Activated naive CD8-positive, alpha-beta T cell treated with anti-CD3 and anti-CD28 coated beads, Interleukin-2, amount 50 U/mL, for 24 hours (primary cell): ENCODE data around the gene AZIN2.
"Not testable (repeated sequence)": the region's sequence is repeated elsewhere in the genome, so short reads cannot be mapped to it uniquely, and the experiment has no call there.

ENCODE experiments used
- ATAC-seq: fragments of 150-1000 bp; cut with Tn5 transposase; one replicate; pipeline ENCODE4 v1.10.0; 2021
- DNase-seq: peaks from one replicate; pipeline ENCODE4 v3.0.0; 2021
- H3K27ac Mint-ChIP-seq: one replicate; pipeline ENCODE4 v1.8.0; 2021; ENCODE audit warnings: mild to moderate bottlenecking, mixed read lengths
- H3K27me3 Mint-ChIP-seq: one replicate; pipeline ENCODE4 v1.8.0; 2021; ENCODE audit warnings: mixed read lengths
- H3K36me3 Mint-ChIP-seq: one replicate; pipeline ENCODE4 v1.8.0; 2021; ENCODE audit warnings: low read depth, mixed read lengths
- H3K4me1 Mint-ChIP-seq: one replicate; pipeline ENCODE4 v1.8.0; 2021; ENCODE audit warnings: mixed read lengths
- H3K4me3 Mint-ChIP-seq: one replicate; pipeline ENCODE4 v1.8.0; 2021; ENCODE audit warnings: mild to moderate bottlenecking, moderate library complexity, mixed read lengths
- H3K9me3 Mint-ChIP-seq: one replicate; pipeline ENCODE4 v1.8.0; 2021; ENCODE audit warnings: mixed read lengths

Gene AZIN2

GRCh38 chr1:33122483-33123178 is 41.7 kb downstream of the AZIN2 start:
- H3K4me1 Mint-ChIP-seq = peaks cover 16% of the 10 kb centered on the region
- peaks cover 14% of the 10 kb centered on the region for H3K36me3 Mint-ChIP-seq
- H3K4me3 Mint-ChIP-seq = no peak overlapping the region
- no peak for DNase-seq
- no peaks in the 10 kb centered on the region for H3K27me3 Mint-ChIP-seq
- H3K27ac Mint-ChIP-seq = no peak overlapping the region
- peaks cover 4% of the 10 kb centered on the region for H3K9me3 Mint-ChIP-seq
- no peak for ATAC-seq

DNA sequence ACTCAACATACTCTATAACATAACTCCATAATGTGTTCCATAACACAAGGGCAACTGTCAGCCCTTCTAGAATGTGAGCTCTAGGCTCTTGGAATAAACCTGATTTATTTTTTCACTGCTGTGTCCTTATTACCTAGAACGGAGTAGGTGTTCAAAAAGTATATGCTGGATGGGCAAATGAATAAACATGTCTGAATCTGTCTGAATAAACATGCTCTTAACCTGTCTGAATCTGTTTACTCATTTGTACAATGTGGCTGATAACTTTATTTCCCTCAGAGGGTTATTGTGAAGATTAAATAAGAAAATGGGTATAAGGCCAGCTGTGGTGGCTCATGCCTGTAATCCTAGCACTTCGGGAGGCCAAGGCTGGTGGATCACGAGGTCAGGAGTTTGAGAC is 42.3 kb downstream of the AZIN2 start:
- H3K27ac Mint-ChIP-seq = no peak overlapping the region
- peaks cover 4% of the 10 kb centered on the region for H3K9me3 Mint-ChIP-seq
- peaks cover 18% of the 10 kb centered on the region for H3K4me1 Mint-ChIP-seq
- H3K4me3 Mint-ChIP-seq = no peak overlapping the region
- DNase-seq (no peak), ATAC-seq (no peak)
- H3K36me3 Mint-ChIP-seq = peaks cover 14% of the 10 kb centered on the region
- H3K27me3 Mint-ChIP-seq = no peaks in the 10 kb centered on the region

GRCh38 chr1:33124647-33125046 is 43.7 kb downstream of the AZIN2 start:
- not testable (repeated sequence) for H3K4me3 Mint-ChIP-seq, H3K27ac Mint-ChIP-seq, H3K27me3 Mint-ChIP-seq, DNase-seq, ATAC-seq, H3K9me3 Mint-ChIP-seq
- peaks cover 14% of the 10 kb centered on the region for H3K36me3 Mint-ChIP-seq
- peaks cover 31% of the 10 kb centered on the region for H3K4me1 Mint-ChIP-seq

GRCh38 chr1:33126411-33127000 is 45.6 kb downstream of the AZIN2 start:
- peaks cover 44% of the 10 kb centered on the region for H3K4me1 Mint-ChIP-seq
- DNase-seq (no peak), ATAC-seq (peak; percentile 9)
- peak overlapping the region; percentile 93 for H3K27ac Mint-ChIP-seq
- H3K36me3 Mint-ChIP-seq = peaks cover 14% of the 10 kb centered on the region
- no peaks in the 10 kb centered on the region for H3K27me3 Mint-ChIP-seq
- H3K9me3 Mint-ChIP-seq = peaks cover 4% of the 10 kb centered on the region
- peak overlapping the region; percentile 92 for H3K4me3 Mint-ChIP-seq

DNA sequence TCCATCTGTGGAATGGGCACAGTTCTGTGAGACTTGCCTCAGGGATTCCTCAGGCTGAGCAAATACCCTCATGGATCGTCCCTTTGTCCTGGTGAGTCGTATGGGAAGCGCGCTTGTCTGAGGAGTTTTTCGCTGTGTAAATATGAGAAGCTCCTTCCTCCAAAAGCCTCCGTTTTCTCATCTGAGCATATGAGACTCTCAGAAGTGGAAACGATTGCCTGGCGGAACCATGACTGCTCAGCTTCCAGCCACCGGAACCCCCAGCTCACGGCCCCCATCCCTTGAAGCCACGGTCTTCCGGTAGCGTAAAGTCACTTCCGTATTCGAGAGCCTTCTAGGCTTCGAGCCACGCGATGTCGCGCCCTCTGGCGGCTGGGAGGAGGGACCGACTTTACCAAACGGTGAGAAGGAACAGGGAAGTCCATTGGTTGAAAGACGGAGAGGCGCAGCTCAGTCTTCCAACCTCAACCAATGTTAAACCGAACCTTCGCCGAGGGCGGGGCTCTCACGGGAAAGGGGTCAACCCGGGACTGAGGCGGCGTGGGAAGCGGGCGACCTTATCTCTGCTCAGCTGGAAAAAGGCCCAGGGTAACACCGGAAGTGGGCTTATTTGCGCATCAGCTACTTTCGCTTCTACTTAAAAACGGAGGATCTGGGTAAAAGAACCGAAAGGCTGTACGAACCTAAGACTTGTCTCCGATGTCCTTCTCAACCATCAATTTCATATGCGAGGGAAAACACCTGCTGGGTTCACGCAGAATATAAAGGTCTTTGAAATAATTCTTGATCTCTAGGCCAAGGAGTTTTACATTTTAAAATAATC is 46.3 kb downstream of the AZIN2 start:
- peak; percentile 99 for DNase-seq
- H3K27me3 Mint-ChIP-seq = no peaks in the 10 kb centered on the region
- H3K27ac Mint-ChIP-seq = peak overlapping the region; percentile 93
- peaks cover 48% of the 10 kb centered on the region for H3K4me1 Mint-ChIP-seq
- peaks cover 14% of the 10 kb centered on the region for H3K36me3 Mint-ChIP-seq
- peak overlapping the region; percentile 92 for H3K4me3 Mint-ChIP-seq
- peak; percentile 95 for ATAC-seq
- H3K9me3 Mint-ChIP-seq = peaks cover 4% of the 10 kb centered on the region

DNA sequence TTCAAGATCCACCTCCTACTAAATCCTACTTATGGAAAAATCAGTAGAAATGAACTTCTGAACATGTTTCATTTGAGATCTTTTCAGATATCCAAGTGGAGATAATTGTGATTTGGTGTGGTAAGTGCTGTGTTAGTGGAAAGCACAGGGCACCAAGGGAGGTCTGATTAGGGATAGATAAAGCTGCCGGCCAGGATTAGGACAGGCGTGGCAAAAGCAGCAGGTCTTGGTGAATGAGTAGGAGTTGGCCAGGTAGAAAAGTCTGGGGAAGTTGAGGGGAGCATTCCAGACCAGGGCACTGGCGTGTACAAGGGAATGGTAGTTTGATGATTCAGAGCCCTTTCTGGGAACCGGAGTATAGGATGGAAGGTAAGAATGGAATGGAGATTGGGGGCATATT is 47.8 kb downstream of the AZIN2 start:
- H3K9me3 Mint-ChIP-seq = peaks cover 4% of the 10 kb centered on the region
- H3K27ac Mint-ChIP-seq = peak overlapping the region; percentile 0
- DNase-seq (no peak), ATAC-seq (no peak)
- no peaks in the 10 kb centered on the region for H3K27me3 Mint-ChIP-seq
- H3K36me3 Mint-ChIP-seq = peaks cover 14% of the 10 kb centered on the region
- peak overlapping the region; percentile 92 for H3K4me3 Mint-ChIP-seq
- peaks cover 53% of the 10 kb centered on the region for H3K4me1 Mint-ChIP-seq

DNA sequence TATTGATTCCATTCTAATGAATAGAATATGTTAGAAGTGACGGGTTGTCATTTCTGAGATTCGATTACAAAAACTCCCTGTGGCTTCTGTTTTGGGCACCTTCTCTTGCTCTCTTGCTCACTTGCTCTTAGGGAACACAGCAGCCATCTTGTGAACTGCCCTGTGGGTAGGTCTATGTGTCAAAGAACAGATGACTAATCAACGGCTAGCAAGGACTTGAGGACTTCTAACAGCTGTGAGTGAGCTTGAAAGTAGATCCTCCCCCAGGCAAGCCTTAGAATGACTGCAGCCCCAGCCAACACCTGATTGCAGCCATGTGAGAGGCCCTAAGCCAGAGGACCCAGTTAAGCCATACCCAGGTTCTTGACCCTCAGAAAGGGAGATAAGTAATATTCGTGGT is 49.3 kb downstream of the AZIN2 start:
- Mint-ChIP-seq H3K4me3 (no peak overlapping the region), H3K27ac (no peak overlapping the region), H3K9me3 (peaks cover 2% of the 10 kb centered on the region), H3K4me1 (peaks cover 51% of the 10 kb centered on the region), H3K27me3 (no peaks in the 10 kb centered on the region), H3K36me3 (peaks cover 8% of the 10 kb centered on the region)
- DNase-seq (peak; percentile 21), ATAC-seq (peak; percentile 22)

- H3K27me3 Mint-ChIP-seq = no peaks in the 10 kb centered on the region
- H3K27ac Mint-ChIP-seq = no peak overlapping the region
- H3K4me1 Mint-ChIP-seq = peaks cover 42% of the 10 kb centered on the region
- no peaks in the 10 kb centered on the region for H3K9me3 Mint-ChIP-seq
- DNase-seq (no peak), ATAC-seq (no peak)
- H3K4me3 Mint-ChIP-seq = no peak overlapping the region
- peaks cover 2% of the 10 kb centered on the region for H3K36me3 Mint-ChIP-seq
Observed at GRCh38 chr1:33131191-33131590, 50.2 kb downstream of the AZIN2 start.

GRCh38 chr1:33132549-33132948 is 51.6 kb downstream of the AZIN2 start:
- Mint-ChIP-seq H3K9me3 (no peaks in the 10 kb centered on the region), H3K36me3 (no peaks in the 10 kb centered on the region), H3K27ac (peak overlapping the region; percentile 59), H3K4me3 (no peak overlapping the region), H3K4me1 (peaks cover 37% of the 10 kb centered on the region), H3K27me3 (no peaks in the 10 kb centered on the region)
- ATAC-seq = no peak
- DNase-seq = no peak

DNA sequence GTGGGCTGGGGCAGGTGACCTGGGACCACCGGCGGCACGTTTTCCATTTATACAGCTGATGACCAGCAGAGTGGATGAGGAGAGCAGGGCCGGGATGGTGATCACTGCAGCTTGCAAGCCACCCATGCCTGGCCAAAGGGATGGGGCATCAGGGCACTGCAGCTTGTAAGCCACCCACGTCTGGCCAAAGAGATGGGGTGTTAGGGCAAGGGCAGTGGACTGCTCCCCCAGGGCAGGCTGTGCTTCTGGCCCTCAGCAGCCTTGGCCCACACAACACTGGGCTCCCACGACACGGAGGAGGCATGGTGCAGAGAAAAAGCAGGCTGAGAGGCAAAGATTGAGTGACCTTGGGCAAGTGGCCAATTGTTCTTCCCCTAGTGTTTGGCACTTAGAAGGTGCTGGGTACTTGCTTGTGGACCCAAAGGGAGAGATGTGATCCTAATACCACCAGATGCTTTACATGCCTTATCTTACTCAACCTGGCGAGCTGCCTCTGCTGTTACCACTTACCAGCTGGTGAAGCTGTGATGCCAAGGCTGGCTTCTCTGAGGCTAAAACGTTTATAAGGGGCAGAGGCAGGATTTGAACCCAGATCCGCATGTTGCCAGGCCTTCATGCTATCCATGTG is 52.6 kb downstream of the AZIN2 start:
- DNase-seq (no peak), ATAC-seq (no peak)
- H3K4me1 Mint-ChIP-seq = peaks cover 32% of the 10 kb centered on the region
- no peaks in the 10 kb centered on the region for H3K27me3 Mint-ChIP-seq
- H3K36me3 Mint-ChIP-seq = no peaks in the 10 kb centered on the region
- H3K27ac Mint-ChIP-seq = no peak overlapping the region
- H3K9me3 Mint-ChIP-seq = no peaks in the 10 kb centered on the region
- no peak overlapping the region for H3K4me3 Mint-ChIP-seq

GRCh38 chr1:33136041-33136440 is 55.1 kb downstream of the AZIN2 start:
- H3K9me3 Mint-ChIP-seq, H3K27ac Mint-ChIP-seq: not testable (repeated sequence)

DNA sequence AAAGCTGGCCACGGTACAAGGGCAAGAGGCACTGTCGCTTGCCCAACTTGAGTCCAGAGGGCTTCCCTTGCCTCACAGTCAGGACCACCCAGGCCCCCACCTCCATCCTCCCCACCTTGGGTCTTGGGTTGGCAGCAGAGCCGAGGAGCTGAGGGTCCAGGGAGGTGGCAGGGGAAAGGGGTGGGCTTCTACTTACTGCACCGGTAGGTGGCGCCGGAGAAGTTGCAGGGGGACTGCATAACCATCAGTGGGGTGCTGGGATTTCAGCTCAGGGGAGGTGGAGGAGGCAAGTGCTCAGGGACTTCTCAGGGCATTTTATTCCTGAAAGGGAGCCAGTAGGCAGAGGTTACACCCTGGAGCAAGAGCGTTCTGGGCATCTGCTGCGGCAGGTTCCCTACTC is 56.8 kb downstream of the AZIN2 start:
- H3K4me1 Mint-ChIP-seq = peaks cover 5% of the 10 kb centered on the region
- peak; percentile 72 for ATAC-seq

More at GRCh38 chr1:33136041-33136440, 55.1 kb downstream of the AZIN2 start:
- not testable (repeated sequence) for H3K4me3 Mint-ChIP-seq, H3K27me3 Mint-ChIP-seq, ATAC-seq, DNase-seq, H3K36me3 Mint-ChIP-seq
- H3K4me1 Mint-ChIP-seq = peaks cover 13% of the 10 kb centered on the region

GRCh38 chr1:33140153-33141149 is 59.5 kb downstream of the AZIN2 start:
- Mint-ChIP-seq H3K36me3 (no peaks in the 10 kb centered on the region), H3K27ac (no peak overlapping the region), H3K4me3 (no peak overlapping the region), H3K4me1 (peaks cover 5% of the 10 kb centered on the region), H3K9me3 (no peaks in the 10 kb centered on the region), H3K27me3 (no peaks in the 10 kb centered on the region)
- ATAC-seq (peak; percentile 58), DNase-seq (no peak)

More for the DNA sequence above, 56.8 kb downstream of the AZIN2 start:
- H3K27ac Mint-ChIP-seq = no peak overlapping the region
- no peak overlapping the region for H3K4me3 Mint-ChIP-seq
- H3K27me3 Mint-ChIP-seq = no peaks in the 10 kb centered on the region
- H3K9me3 Mint-ChIP-seq = no peaks in the 10 kb centered on the region
- peak; percentile 62 for DNase-seq
- H3K36me3 Mint-ChIP-seq = no peaks in the 10 kb centered on the region
